Loucy (cell line): ENCODE measurements around the gene FBXW8.

ENCODE experiments used
- H2AFZ ChIP-seq: fragments of 200-600 bp; sonication (generic); 2 replicates; pipeline ENCODE4 v1.6.0; 2016; ENCODE audit warnings: antibody characterized with exemption, mild to moderate bottlenecking, low read length, moderate library complexity
- H3F3A ChIP-seq: fragments of 200-600 bp; 2 replicates; pipeline ENCODE4 v1.6.0; 2016; ENCODE audit warnings: antibody characterized with exemption, low read depth, mild to moderate bottlenecking
- H3K27me3 ChIP-seq: fragments of 200-600 bp; sonication (generic); 2 replicates; pipeline ENCODE4 v1.6.1; 2014; ENCODE audit warnings: low read length, mild to moderate bottlenecking; ENCODE audit not compliant: insufficient read depth, poor library complexity, severe bottlenecking
- H3K36me3 ChIP-seq: fragments of 200-600 bp; sonication (generic); 2 replicates; pipeline ENCODE4 v1.6.1; 2016; ENCODE audit warnings: low read length; ENCODE audit not compliant: insufficient read depth
- H3K4me1 ChIP-seq: fragments of 200-600 bp; sonication (generic); 2 replicates; pipeline ENCODE4 v1.5.1; 2014; ENCODE audit warnings: low read length, mild to moderate bottlenecking; ENCODE audit not compliant: insufficient read depth, poor library complexity, severe bottlenecking
- H3K4me2 ChIP-seq: fragments of 200-600 bp; sonication (generic); 2 replicates; pipeline ENCODE4 v1.6.0; 2014; ENCODE audit warnings: antibody characterized with exemption, low read length, low read depth, mild to moderate bottlenecking; ENCODE audit not compliant: poor library complexity, severe bottlenecking
- H3K4me3 ChIP-seq: fragments of 200-600 bp; sonication (generic); 2 replicates; pipeline ENCODE4 v1.5.1; 2014; ENCODE audit warnings: low read length, mild to moderate bottlenecking, mixed read lengths; ENCODE audit not compliant: poor library complexity, severe bottlenecking
- H3K79me2 ChIP-seq: fragments of 200-600 bp; sonication (generic); 2 replicates; pipeline ENCODE4 v1.6.1; 2014; ENCODE audit warnings: low read length; ENCODE audit not compliant: insufficient read depth
- H3K9ac ChIP-seq: fragments of 200-600 bp; sonication (generic); 2 replicates; pipeline ENCODE4 v1.6.0; 2014; ENCODE audit warnings: mild to moderate bottlenecking, low read depth, low read length, moderate library complexity; ENCODE audit not compliant: poor library complexity, severe bottlenecking
- H3K9me2 ChIP-seq: fragments of 200-600 bp; sonication (generic); replicated peaks from 2 replicates; pipeline ENCODE4 v1.6.1; 2016; ENCODE audit warnings: low read depth, low read length, mixed read lengths
- H3K9me3 ChIP-seq: fragments of 200-600 bp; sonication (generic); 2 replicates; pipeline ENCODE4 v1.6.1; 2014; ENCODE audit warnings: mild to moderate bottlenecking, antibody characterized with exemption, low read length, low read depth; ENCODE audit not compliant: insufficient read depth
- H4K20me1 ChIP-seq: fragments of 200-600 bp; sonication (generic); 2 replicates; pipeline ENCODE4 v1.6.0; 2014; ENCODE audit warnings: antibody characterized with exemption, low read length, mild to moderate bottlenecking; ENCODE audit not compliant: insufficient read depth, poor library complexity, severe bottlenecking
- EZH2phosphoT487 ChIP-seq: fragments of 200-600 bp; IDR thresholded peaks from 2 replicates; pipeline ENCODE4 v1.6.1; 2018; ENCODE audit warnings: antibody characterized with exemption, mild to moderate bottlenecking, moderate library complexity, borderline replicate concordance
- TF ChIP-seq, protein P1 (sequence below): fragments of 200-600 bp; sonication (generic); conservative IDR thresholded peaks from 2 replicates; pipeline ENCODE4 v1.5.1; 2014; ENCODE audit warnings: mild to moderate bottlenecking, antibody characterized with exemption, low read length

Gene FBXW8

GRCh38 chr12:117045160-117046010 lies 134.6 kb downstream of the FBXW8 start:
- Histone ChIP-seq H3K4me2 (peak overlapping the region; percentile 60), H3K79me2 (peaks cover 10% of the 10 kb centered on the region; the same call in 1 of the 2 replicates), H3K36me3 (peaks cover 43% of the 10 kb centered on the region; the same call in 1 of the 2 replicates), H3K4me3 (peak overlapping the region; percentile 31), H3K27me3 (no peaks in the 10 kb centered on the region), H3K9me3 (no peaks in the 10 kb centered on the region), H3K9ac (peak overlapping the region; percentile 73), H3K9me2 (no peaks in the 10 kb centered on the region), H3K4me1 (peaks cover 54% of the 10 kb centered on the region), H3F3A (no peaks in the 10 kb centered on the region), H4K20me1 (no peaks in the 10 kb centered on the region), H2AFZ (no peak overlapping the region)
- no peak for TF ChIP-seq EZH2phosphoT487
- TF ChIP-seq, protein P1, sequence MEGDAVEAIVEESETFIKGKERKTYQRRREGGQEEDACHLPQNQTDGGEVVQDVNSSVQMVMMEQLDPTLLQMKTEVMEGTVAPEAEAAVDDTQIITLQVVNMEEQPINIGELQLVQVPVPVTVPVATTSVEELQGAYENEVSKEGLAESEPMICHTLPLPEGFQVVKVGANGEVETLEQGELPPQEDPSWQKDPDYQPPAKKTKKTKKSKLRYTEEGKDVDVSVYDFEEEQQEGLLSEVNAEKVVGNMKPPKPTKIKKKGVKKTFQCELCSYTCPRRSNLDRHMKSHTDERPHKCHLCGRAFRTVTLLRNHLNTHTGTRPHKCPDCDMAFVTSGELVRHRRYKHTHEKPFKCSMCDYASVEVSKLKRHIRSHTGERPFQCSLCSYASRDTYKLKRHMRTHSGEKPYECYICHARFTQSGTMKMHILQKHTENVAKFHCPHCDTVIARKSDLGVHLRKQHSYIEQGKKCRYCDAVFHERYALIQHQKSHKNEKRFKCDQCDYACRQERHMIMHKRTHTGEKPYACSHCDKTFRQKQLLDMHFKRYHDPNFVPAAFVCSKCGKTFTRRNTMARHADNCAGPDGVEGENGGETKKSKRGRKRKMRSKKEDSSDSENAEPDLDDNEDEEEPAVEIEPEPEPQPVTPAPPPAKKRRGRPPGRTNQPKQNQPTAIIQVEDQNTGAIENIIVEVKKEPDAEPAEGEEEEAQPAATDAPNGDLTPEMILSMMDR = no peak

DNA sequence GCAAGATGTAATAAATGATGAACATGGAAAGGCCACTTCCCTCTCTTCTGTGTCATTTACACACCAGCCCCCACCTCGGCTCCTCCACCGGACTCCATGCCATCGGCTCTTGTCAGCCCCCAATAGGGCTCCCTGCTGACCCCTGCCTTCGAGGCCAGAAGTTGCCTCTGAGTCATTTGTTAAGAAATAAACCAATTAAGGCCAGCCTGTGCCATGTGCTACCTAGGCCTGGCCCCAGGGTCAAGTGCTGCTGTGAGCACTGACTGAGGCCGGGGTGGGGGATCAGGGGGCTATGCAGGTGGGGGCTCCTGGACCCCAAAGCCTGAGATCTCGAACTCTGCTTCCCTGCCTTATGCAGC lies 135.2 kb downstream of the FBXW8 start:
- TF ChIP-seq, protein P1 = peak; percentile 42
- TF ChIP-seq EZH2phosphoT487 = no peak
- H3K9me2 ChIP-seq = no peaks in the 10 kb centered on the region
- peak overlapping the region; percentile 73 for H3K9ac ChIP-seq
- H2AFZ ChIP-seq = no peak overlapping the region
- no peaks in the 10 kb centered on the region for H3K9me3 ChIP-seq
- H3F3A ChIP-seq = no peaks in the 10 kb centered on the region
- H3K36me3 ChIP-seq = peaks cover 47% of the 10 kb centered on the region; the same call in 1 of the 2 replicates
- peaks cover 16% of the 10 kb centered on the region; the same call in 1 of the 2 replicates for H3K79me2 ChIP-seq
- H3K27me3 ChIP-seq = no peaks in the 10 kb centered on the region
- H4K20me1 ChIP-seq = no peaks in the 10 kb centered on the region
- peak overlapping the region; percentile 31 for H3K4me3 ChIP-seq
- peaks cover 51% of the 10 kb centered on the region for H3K4me1 ChIP-seq
- peak overlapping the region; percentile 60 for H3K4me2 ChIP-seq

DNA sequence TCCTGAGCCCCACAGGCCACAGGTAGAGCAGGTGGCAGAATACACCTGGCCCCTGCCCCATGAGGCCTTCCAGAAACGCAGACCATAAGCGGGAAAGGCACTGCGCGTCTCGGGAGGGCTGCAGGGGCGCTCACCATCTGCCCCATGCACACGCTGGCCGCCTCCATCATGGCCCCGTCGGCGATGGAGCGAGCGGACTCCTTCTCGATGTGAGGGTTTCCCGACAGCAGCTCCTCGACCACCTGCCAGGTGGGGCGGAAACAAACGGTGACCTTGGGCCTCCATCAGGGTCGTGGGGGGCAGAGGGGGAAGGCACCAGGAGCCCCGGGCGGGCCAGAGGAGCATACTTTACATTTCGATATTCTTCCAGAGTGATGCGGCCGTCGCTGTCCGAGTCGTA lies 135.7 kb downstream of the FBXW8 start:
- no peaks in the 10 kb centered on the region for H4K20me1 ChIP-seq
- H3K9ac ChIP-seq = peak overlapping the region; percentile 73
- no peak overlapping the region for H3K4me3 ChIP-seq
- no peak for TF ChIP-seq EZH2phosphoT487
- TF ChIP-seq, protein P1 = no peak
- no peaks in the 10 kb centered on the region for H3K27me3 ChIP-seq
- no peaks in the 10 kb centered on the region for H3K9me2 ChIP-seq
- peaks cover 54% of the 10 kb centered on the region for H3K4me1 ChIP-seq
- H3F3A ChIP-seq = no peaks in the 10 kb centered on the region
- peaks cover 21% of the 10 kb centered on the region; the same call in 1 of the 2 replicates for H3K79me2 ChIP-seq
- H3K36me3 ChIP-seq = peaks cover 49% of the 10 kb centered on the region; the same call in 1 of the 2 replicates
- H3K4me2 ChIP-seq = peak overlapping the region; percentile 60
- H3K9me3 ChIP-seq = no peaks in the 10 kb centered on the region
- no peak overlapping the region for H2AFZ ChIP-seq
